Stimulated activated naive CD8-positive, alpha-beta T cell treated with anti-CD3 and anti-CD28 coated beads, Interleukin-15, amount 100 ng/mL, for 72 hours (primary cell): Measurements from ENCODE around the gene RASSF1.
A peak's percentile ranks its signal among the peaks of the same experiment; 100 is the strongest.

ENCODE experiments used
- ATAC-seq: fragments of 150-1000 bp; cut with Tn5 transposase; 2 replicates; pipeline ENCODE4 v1.10.0; 2021; ENCODE audit warnings: mild to moderate bottlenecking, moderate library complexity
- DNase-seq, 2 donors: peaks; one replicate each; pipeline ENCODE4 v3.0.0; 2021 to 2022
- H3K27ac Mint-ChIP-seq, 2 donors: one replicate each; pipeline ENCODE4 v1.8.0; 2022; ENCODE audit warnings: mild to moderate bottlenecking in 2 of 2, mixed read lengths in 2 of 2, moderate library complexity in 2 of 2
- H3K27me3 Mint-ChIP-seq: one replicate; pipeline ENCODE4 v1.8.0; 2022; ENCODE audit warnings: mixed read lengths
- H3K4me1 Mint-ChIP-seq: one replicate; pipeline ENCODE4 v1.8.0; 2022; ENCODE audit warnings: mild to moderate bottlenecking, mixed read lengths
- H3K4me3 Mint-ChIP-seq, 2 donors: one replicate each; pipeline ENCODE4 v1.8.0; 2022; ENCODE audit warnings: mild to moderate bottlenecking in 2 of 2, mixed read lengths in 2 of 2, moderate library complexity in 1 of 2
- H3K9me3 Mint-ChIP-seq, 2 donors: one replicate each; pipeline ENCODE4 v1.8.0; 2022; ENCODE audit warnings: mixed read lengths in 2 of 2

Gene RASSF1

DNA sequence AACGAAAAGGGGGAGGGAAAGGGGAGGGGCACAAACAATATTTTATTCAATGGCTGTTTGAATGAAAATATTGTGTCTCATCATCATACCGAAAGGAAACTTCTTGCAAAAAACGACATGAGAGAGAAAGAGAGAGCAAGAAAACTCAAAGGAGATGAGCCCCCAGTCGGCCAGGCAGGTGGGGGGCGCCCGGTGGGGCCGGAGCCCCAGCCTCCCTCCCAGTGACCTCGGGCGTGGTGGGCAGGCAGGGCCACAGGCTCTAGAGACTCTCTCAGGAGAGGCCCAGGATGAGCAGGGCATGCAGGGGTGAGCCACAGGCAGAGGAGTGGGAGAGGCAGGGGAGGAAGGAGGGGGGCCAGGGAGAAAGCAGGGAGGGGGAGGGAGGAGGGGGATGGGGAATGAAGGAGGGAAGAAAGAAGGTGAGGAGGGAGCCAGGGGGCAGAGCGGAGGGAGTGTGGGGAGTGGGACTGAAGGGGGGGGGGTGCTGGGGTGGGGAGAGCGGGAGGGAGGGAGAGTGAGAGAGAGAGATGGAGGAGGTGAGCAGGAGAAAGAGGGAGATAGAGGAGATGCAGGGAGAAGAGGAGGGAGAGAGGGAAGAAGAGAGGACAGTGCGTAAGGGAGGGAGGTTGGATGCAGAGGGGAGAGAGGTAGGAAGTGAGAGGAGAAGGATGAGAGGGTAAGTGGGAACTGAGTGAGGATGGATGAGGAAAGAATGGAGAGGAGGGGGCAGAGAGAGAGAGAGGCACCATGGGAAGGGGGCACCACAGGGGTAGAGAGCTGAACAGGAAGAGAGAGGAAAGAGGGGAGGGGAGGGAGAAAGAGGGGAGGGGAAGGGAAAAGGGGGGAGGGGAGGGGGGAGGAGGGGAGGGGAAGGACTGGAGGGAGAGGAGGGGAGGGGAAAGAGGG is 32.8 kb upstream of the RASSF1 start:
- H3K4me3 Mint-ChIP-seq, result no peak overlapping the region
- peaks cover 33% of the 10 kb centered on the region for H3K4me1 Mint-ChIP-seq
- peak overlapping the region; percentile 32 to 58 for H3K27ac Mint-ChIP-seq
- no peak for DNase-seq
- ATAC-seq, result no peak
- H3K27me3 Mint-ChIP-seq, result no peaks in the 10 kb centered on the region
- H3K9me3 Mint-ChIP-seq, result no peaks in the 10 kb centered on the region

GRCh38 chr3:50372349-50372748 is 31.7 kb upstream of the RASSF1 start:
- H3K27me3 Mint-ChIP-seq, result no peaks in the 10 kb centered on the region
- ATAC-seq, result no peak
- peak overlapping the region in 1 of 2 donors; percentile 69 for H3K27ac Mint-ChIP-seq
- no peak overlapping the region for H3K4me3 Mint-ChIP-seq
- DNase-seq, result no peak
- no peaks in the 10 kb centered on the region for H3K9me3 Mint-ChIP-seq
- peaks cover 36% of the 10 kb centered on the region for H3K4me1 Mint-ChIP-seq

DNA sequence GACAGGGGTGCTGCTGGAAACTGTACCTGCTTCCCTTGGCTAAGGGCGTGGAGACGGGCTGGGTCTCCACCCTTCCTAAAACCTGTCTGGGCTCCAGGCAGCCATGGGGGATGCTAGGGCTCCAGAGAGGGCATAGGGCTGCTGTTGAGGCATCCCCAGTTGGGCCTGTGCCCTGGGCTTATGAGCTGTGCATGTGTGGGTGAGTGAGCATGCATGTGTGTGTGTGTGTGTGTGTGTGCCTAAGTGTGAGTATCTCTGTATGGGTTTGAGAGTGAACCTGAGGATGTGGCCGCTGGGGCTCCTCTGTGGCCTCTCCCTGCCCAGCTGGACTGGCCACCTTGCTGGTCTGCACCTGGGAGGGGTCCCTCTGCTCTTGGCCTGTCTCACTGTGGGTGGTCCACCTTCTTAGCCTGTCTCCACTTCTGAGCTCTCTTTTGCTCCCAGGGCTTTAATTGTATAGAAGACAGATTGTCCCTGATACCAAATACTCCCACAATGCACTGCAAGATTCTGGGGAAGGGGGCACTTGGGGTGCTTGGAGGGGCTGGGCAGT is 30.6 kb upstream of the RASSF1 start:
- ATAC-seq (no peak), DNase-seq (no peak)
- H3K4me1 Mint-ChIP-seq, result peaks cover 42% of the 10 kb centered on the region
- H3K27ac Mint-ChIP-seq, result no peak overlapping the region
- H3K4me3 Mint-ChIP-seq, result no peak overlapping the region
- H3K9me3 Mint-ChIP-seq, result no peaks in the 10 kb centered on the region
- no peaks in the 10 kb centered on the region for H3K27me3 Mint-ChIP-seq

- Mint-ChIP-seq H3K27me3 (no peaks in the 10 kb centered on the region), H3K9me3 (no peaks in the 10 kb centered on the region), H3K4me1 (peaks cover 48% of the 10 kb centered on the region), H3K27ac (no peak overlapping the region), H3K4me3 (no peak overlapping the region)
- ATAC-seq, result no peak
- DNase-seq, result no peak
Observed at GRCh38 chr3:50370594-50370993, 30.0 kb upstream of the RASSF1 start.

- Mint-ChIP-seq H3K4me1 (peaks cover 59% of the 10 kb centered on the region), H3K4me3 (no peak overlapping the region), H3K9me3 (no peaks in the 10 kb centered on the region), H3K27me3 (no peaks in the 10 kb centered on the region), H3K27ac (peak overlapping the region in 1 of 2 donors; percentile 57)
- ATAC-seq (no peak), DNase-seq (no peak)
Observed at GRCh38 chr3:50369012-50369670, 28.5 kb upstream of the RASSF1 start.

- Mint-ChIP-seq H3K9me3 (no peaks in the 10 kb centered on the region), H3K27me3 (no peaks in the 10 kb centered on the region), H3K4me1 (peaks cover 38% of the 10 kb centered on the region), H3K4me3 (peak overlapping the region; percentile 85 to 90), H3K27ac (peak overlapping the region; percentile 74 to 94)
- DNase-seq, result no peak
- no peak for ATAC-seq
Observed at GRCh38 chr3:50365842-50366220, 25.2 kb upstream of the RASSF1 start.

DNA sequence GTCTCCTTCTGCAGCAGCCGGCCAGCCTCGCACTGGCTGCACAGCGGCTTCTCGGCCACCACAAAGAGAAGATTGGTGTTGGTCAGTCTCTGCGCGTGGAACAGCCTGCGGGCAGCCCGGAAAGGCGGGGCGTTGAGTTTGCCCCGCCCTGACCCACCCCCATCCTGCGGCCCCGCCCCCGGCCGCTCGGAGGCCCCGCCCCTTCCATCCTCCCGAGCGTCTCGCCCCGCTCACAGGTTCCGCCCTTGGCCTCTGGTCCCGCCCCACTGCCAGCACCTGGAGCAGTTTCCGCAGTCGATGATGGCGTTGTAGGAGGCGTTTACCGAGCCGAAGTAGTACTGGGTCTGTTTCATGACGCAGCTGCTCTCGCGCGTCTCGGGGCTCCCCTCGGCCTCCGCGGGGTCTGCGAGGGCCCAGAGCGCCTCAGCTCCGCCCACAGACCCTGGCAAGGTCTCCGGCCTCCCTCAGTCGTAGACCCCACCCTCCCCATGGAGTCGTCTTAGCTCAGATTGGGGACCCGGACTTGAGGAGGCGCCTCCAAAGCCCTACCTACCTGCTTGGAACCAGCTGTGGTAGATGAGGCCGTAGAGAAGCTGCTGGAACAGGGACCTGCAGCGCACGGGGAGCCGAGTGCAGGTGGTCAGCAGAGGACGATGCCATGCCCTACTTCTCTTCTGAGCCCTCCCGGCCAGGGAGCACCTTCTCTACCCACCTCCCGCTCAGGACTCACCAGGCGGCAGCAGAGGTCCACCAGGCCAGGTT is 24.6 kb upstream of the RASSF1 start:
- ATAC-seq (peak; percentile 95), DNase-seq (peak; percentile 88 to 92)
- Mint-ChIP-seq H3K27ac (peak overlapping the region; percentile 74 to 94), H3K4me3 (peak overlapping the region; percentile 85 to 90), H3K27me3 (no peaks in the 10 kb centered on the region), H3K9me3 (no peaks in the 10 kb centered on the region), H3K4me1 (peaks cover 38% of the 10 kb centered on the region)

GRCh38 chr3:50364573-50365079 is 24.0 kb upstream of the RASSF1 start:
- Mint-ChIP-seq H3K4me3 (peak overlapping the region; percentile 85 to 90), H3K27me3 (no peaks in the 10 kb centered on the region), H3K9me3 (no peaks in the 10 kb centered on the region), H3K4me1 (peaks cover 44% of the 10 kb centered on the region), H3K27ac (no peak overlapping the region)
- ATAC-seq (peak; percentile 35), DNase-seq (no peak)

DNA sequence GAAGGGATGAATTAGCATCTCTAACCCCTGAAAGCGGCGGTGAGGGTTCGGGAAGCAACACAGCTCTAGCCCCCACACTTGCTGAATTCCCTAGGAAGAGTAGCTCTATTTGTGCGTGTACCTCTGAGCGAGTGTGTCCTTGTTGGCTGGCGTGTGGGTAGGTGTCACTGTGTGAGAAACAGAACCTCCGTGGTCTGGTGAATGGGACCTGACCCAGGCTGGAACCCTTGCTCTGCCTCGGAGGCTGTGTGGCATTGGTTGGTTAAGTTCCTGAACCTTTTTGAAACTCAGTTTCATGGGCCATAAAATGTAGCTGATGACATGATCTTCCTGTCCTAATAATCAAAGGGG is 19.1 kb upstream of the RASSF1 start:
- peak overlapping the region; percentile 97 to 99 for H3K4me3 Mint-ChIP-seq
- peak overlapping the region; percentile 98 to 99 for H3K27ac Mint-ChIP-seq
- no peaks in the 10 kb centered on the region for H3K9me3 Mint-ChIP-seq

GRCh38 chr3:50358911-50359759 is 18.5 kb upstream of the RASSF1 start, which contains the start of gene TMEM115:
TSS of gene TMEM115 (minus strand) at chr3:50359521. CDS start at chr3:50359063, 458 bp downstream.
- H3K4me3 Mint-ChIP-seq, result peak within 1 kb of the TSS; percentile 97 to 99
- peak within 1 kb of the TSS; percentile 98 to 99 for H3K27ac Mint-ChIP-seq
- no peaks in the 10 kb centered on the region for H3K9me3 Mint-ChIP-seq
- peaks cover 62% of the 10 kb centered on the region for H3K4me1 Mint-ChIP-seq
- peak; percentile 91 to 96 for DNase-seq
- peak; percentile 100 for ATAC-seq
- no peaks in the 10 kb centered on the region for H3K27me3 Mint-ChIP-seq

More for the DNA sequence above, 19.1 kb upstream of the RASSF1 start:
- no peak for DNase-seq
- ATAC-seq, result peak; percentile 32
- Mint-ChIP-seq H3K4me1 (peaks cover 62% of the 10 kb centered on the region), H3K27me3 (no peaks in the 10 kb centered on the region)

DNA sequence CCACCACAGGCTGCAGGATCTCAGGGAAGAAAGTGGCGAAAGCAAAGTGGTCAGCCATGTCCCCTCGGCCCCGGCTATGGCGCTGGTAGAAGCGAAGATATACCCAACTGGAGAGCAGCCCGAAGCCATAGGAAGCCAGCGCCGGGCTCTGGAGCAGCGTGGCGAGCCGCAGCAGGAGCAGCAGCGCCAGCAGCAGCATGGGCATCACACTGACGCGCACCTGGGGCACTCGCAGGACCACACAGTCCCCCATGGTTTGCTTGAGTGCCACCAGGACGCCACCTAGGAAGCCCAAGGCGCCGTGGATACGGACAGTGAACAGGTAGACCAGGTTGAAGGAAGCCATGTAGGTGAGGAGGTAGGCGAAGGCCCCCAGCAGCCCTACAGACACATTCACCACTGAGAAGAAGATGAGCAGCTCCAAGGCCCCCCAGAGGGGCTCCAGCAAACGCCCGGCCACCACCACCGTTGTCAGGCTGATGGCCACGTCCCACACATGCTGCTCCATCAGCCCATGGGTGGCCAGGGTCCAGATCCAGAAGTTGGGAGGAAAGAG is 17.8 kb upstream of the RASSF1 start:
- ATAC-seq, result no peak
- Mint-ChIP-seq H3K27ac (peak overlapping the region; percentile 98), H3K4me1 (peaks cover 64% of the 10 kb centered on the region), H3K9me3 (no peaks in the 10 kb centered on the region), H3K27me3 (no peaks in the 10 kb centered on the region), H3K4me3 (peak overlapping the region; percentile 97 to 99)
- no peak for DNase-seq

GRCh38 chr3:50357481-50357880 is 16.8 kb upstream of the RASSF1 start:
- H3K27ac Mint-ChIP-seq, result peak overlapping the region in 1 of 2 donors; percentile 19
- ATAC-seq (no peak), DNase-seq (no peak)
- peak overlapping the region; percentile 97 to 99 for H3K4me3 Mint-ChIP-seq
- peaks cover 71% of the 10 kb centered on the region for H3K4me1 Mint-ChIP-seq
- no peaks in the 10 kb centered on the region for H3K27me3 Mint-ChIP-seq
- H3K9me3 Mint-ChIP-seq, result no peaks in the 10 kb centered on the region

DNA sequence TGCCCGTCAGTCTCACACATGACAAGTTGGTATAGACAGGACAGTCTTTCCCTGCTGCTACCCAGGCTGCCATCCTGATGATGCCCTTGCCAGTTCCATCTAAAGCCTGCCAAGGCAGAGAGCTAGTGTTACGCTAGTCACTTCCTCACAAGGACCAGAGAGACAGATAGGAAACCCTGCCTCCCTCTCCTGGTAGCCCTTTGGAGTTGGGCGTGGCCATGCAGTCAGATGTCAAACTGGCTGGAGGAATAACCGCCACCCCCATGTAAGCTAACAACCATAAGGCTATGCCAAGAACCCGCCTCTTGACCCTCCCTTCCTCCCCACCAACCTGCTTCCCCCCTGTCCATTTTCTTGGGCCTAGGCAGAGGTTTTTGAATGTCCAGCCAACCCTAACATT is 15.9 kb upstream of the RASSF1 start:
- Mint-ChIP-seq H3K9me3 (no peaks in the 10 kb centered on the region), H3K4me3 (peak overlapping the region; percentile 97 to 99), H3K27ac (peak overlapping the region in 1 of 2 donors; percentile 25), H3K4me1 (peaks cover 79% of the 10 kb centered on the region), H3K27me3 (no peaks in the 10 kb centered on the region)
- ATAC-seq (no peak), DNase-seq (no peak)
